ENCODE measurements around the gene UBA6. TPM values are rescaled to one million over a fixed set of nuclear protein-coding genes. Genes with fewer than 3 reads are reported as not detected.

The UBA6 gene
- polyA plus RNA-seq, 1 of the 3 experiments (the other 2 are of a cell fraction) = 51.0 TPM

DNA sequence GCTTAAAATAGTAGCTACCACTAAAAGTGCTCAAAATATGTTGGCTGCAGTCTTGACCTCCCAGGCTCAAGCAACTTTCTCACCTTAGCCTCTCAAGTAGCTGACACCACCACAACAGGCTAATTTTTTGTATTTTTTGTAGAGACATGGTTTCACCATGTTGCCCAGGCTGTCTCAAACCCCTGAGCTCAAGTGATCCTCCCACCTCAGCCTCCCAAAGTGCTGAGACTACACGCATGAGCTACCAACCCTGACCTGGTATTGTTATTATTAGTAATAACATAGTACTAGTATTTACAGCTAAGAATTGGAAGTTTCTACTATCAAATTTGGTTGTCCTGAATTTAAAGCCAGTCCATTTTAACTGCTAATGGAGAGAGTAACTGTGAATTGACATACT lies 124.4 kb downstream of the UBA6 start (continued):
- TF ChIP-seq, protein P1, sequence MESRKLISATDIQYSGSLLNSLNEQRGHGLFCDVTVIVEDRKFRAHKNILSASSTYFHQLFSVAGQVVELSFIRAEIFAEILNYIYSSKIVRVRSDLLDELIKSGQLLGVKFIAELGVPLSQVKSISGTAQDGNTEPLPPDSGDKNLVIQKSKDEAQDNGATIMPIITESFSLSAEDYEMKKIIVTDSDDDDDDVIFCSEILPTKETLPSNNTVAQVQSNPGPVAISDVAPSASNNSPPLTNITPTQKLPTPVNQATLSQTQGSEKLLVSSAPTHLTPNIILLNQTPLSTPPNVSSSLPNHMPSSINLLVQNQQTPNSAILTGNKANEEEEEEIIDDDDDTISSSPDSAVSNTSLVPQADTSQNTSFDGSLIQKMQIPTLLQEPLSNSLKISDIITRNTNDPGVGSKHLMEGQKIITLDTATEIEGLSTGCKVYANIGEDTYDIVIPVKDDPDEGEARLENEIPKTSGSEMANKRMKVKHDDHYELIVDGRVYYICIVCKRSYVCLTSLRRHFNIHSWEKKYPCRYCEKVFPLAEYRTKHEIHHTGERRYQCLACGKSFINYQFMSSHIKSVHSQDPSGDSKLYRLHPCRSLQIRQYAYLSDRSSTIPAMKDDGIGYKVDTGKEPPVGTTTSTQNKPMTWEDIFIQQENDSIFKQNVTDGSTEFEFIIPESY (IDR thresholded peaks at IDR 0.05; ENCODE audit: borderline replicate concordance, low read depth) = no peak
- no peak for TF ChIP-seq FOSL2 (IDR thresholded peaks at IDR 0.05; ENCODE audit: borderline replicate concordance, low read depth)
- TF ChIP-seq EP300 (IDR thresholded peaks at IDR 0.05; ENCODE audit: borderline replicate concordance in 1 of 2, low read depth in 1 of 2, low read length in 1 of 2) = no peak
- TF ChIP-seq RXRA (IDR thresholded peaks at IDR 0.05; ENCODE audit: borderline replicate concordance, low read depth) = no peak
- TF ChIP-seq GABPA (IDR thresholded peaks at IDR 0.05; ENCODE audit: low read depth) = no peak
- TF ChIP-seq RCOR1 (IDR thresholded peaks at IDR 0.05; ENCODE audit: low read length) = no peak

DNA sequence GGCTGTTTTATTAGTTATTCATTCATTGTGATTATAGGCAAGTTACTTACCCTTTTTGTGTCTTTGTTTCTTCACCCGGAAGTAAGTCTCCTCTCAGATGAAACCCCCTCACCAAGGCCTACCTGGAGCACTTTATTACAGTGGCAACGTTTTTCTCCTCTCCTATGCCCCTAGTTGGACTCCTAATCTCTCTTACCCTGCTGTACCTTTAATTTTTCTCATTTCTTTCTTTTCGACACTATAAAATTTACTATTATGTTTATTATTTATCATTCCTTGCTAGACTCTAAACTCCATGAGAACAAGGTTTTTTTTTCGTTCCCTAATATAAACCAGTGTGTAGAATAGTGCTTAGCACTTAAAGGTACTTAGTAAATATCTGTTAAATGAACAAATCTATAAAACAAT lies 124.9 kb downstream of the UBA6 start:
- H3K4me3 ChIP-seq (ENCODE audit: low read depth in 2 of 2, low read length in 1 of 2) = no peak overlapping the region

DNA sequence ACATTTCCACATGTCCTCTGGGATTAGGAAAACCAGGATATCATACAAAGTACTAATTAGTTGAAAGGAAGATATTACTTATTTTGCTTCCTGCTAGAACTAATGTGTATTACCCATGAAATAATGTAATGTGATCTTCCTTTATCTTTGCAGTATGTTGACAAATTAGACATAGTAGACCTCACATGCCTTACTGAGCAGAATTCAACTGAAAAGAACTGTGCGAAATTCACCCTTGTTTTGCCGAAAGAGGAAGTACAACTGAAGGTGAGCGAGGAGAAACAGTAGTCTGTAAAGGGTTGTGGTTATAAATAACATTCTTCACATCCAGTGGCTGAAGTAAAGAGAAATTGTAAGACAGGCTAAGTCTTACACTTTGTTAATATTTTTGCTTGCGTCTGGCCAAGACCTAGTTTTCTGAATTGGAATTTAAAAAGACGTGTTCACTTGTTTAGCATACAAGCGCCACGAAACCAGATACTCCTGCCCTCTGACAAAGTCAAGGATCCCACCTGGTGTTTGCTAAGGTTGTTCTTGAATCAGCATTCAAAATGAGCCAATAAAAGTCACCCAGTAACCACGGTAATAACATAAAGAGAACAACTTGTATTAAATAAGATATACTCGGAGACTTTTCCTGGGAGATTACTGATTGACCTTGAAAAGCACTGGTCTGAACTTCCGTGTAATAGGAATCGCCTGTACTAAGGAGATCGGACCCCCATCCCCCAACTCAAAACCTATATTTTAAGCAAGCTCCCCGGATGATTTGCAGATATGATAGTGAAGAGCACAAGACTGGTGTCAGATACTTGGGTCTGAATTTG lies 125.5 kb downstream of the UBA6 start:
- no peak overlapping the region for H3K4me3 ChIP-seq (ENCODE audit: low read depth in 2 of 2, low read length in 1 of 2)
- H2AFZ ChIP-seq (ENCODE audit: low read depth) = no peak overlapping the region
- no peaks in the 10 kb centered on the region for H3F3A ChIP-seq (replicated peaks; ENCODE audit: insufficient read depth)
- CTCF ChIA-PET = no interaction called here
- POLR2A ChIA-PET = no interaction called here
- H3K9ac ChIP-seq = no peak overlapping the region
- no peaks in the 10 kb centered on the region for H4K20me1 ChIP-seq (ENCODE audit: insufficient read depth)
- WGBS (ENCODE audit: low lambda C conversion rate) = 93% methylated on average over 13 of the region's 13 CpGs
- H3K4me2 ChIP-seq = no peak overlapping the region
- no peaks in the 10 kb centered on the region for H3K27me3 ChIP-seq (ENCODE audit: insufficient read depth)
- no peaks in the 10 kb centered on the region for H3K79me2 ChIP-seq (ENCODE audit: insufficient read depth)
- H3K9me2 ChIP-seq = no peaks in the 10 kb centered on the region
- no peaks in the 10 kb centered on the region for H3K36me3 ChIP-seq (replicated peaks in 1 of 2; ENCODE audit: control insufficient read depth in 1 of 2, insufficient read depth in 2 of 2, low read length in 1 of 2)
- H3K9me3 ChIP-seq = no peaks in the 10 kb centered on the region
- H3K27ac ChIP-seq (ENCODE audit: low read depth in 2 of 2, low read length in 1 of 2) = no peak overlapping the region
- H3K4me1 ChIP-seq (ENCODE audit: control insufficient read depth in 1 of 2, insufficient read depth in 2 of 2, low read depth in 1 of 2, low read length in 1 of 2) = no peaks in the 10 kb centered on the region
- DNase-seq = no peak
- TF ChIP-seq CTCF (IDR thresholded peaks at IDR 0.05) (no peak), NFIC (IDR thresholded peaks at IDR 0.05; ENCODE audit: borderline replicate concordance) (no peak), SIN3A (IDR thresholded peaks at IDR 0.05; ENCODE audit: borderline replicate concordance, low read depth, low read length) (no peak), SMC3 (IDR thresholded peaks at IDR 0.05; ENCODE audit: low read depth, low read length) (no peak), GATA2 (CRISPR knock-in tag; IDR thresholded peaks at IDR 0.05) (no peak), RAD21 (IDR thresholded peaks at IDR 0.05; ENCODE audit: low read length) (no peak), MEF2A (IDR thresholded peaks at IDR 0.05; ENCODE audit: borderline replicate concordance, low read depth) (no peak), RCOR1 (IDR thresholded peaks at IDR 0.05; ENCODE audit: low read length) (no peak), CHD2 (IDR thresholded peaks at IDR 0.05; ENCODE audit: low read length, partially characterized antibody) (no peak), TEAD4 (IDR thresholded peaks at IDR 0.05; ENCODE audit: borderline replicate concordance, insufficient read depth) (no peak), TCF12 (IDR thresholded peaks at IDR 0.05) (no peak), FOSL2 (IDR thresholded peaks at IDR 0.05; ENCODE audit: borderline replicate concordance, low read depth) (no peak), EP300 (IDR thresholded peaks at IDR 0.05; ENCODE audit: borderline replicate concordance in 1 of 2, low read depth in 1 of 2, low read length in 1 of 2) (no peak), EZH2phosphoT487 (IDR thresholded peaks at IDR 0.05; ENCODE audit: borderline replicate concordance, low read depth) (no peak), ELF1 (IDR thresholded peaks at IDR 0.05) (no peak), POLR2AphosphoS5 (IDR thresholded peaks at IDR 0.05; ENCODE audit: low read depth, low read length) (no peak)
- TF ChIP-seq, protein P2, sequence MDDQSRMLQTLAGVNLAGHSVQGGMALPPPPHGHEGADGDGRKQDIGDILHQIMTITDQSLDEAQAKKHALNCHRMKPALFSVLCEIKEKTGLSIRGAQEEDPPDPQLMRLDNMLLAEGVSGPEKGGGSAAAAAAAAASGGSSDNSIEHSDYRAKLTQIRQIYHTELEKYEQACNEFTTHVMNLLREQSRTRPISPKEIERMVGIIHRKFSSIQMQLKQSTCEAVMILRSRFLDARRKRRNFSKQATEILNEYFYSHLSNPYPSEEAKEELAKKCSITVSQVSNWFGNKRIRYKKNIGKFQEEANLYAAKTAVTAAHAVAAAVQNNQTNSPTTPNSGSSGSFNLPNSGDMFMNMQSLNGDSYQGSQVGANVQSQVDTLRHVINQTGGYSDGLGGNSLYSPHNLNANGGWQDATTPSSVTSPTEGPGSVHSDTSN (IDR thresholded peaks at IDR 0.05) = no peak

More for the DNA sequence above, 124.9 kb downstream of the UBA6 start:
- Histone ChIP-seq H3K4me2 (no peak overlapping the region), H3K9ac (no peak overlapping the region), H2AFZ (ENCODE audit: low read depth) (no peak overlapping the region), H3K4me1 (ENCODE audit: control insufficient read depth in 1 of 2, insufficient read depth in 2 of 2, low read depth in 1 of 2, low read length in 1 of 2) (no peaks in the 10 kb centered on the region), H3F3A (replicated peaks; ENCODE audit: insufficient read depth) (no peaks in the 10 kb centered on the region), H3K79me2 (ENCODE audit: insufficient read depth) (no peaks in the 10 kb centered on the region), H3K27me3 (ENCODE audit: insufficient read depth) (no peaks in the 10 kb centered on the region), H4K20me1 (ENCODE audit: insufficient read depth) (no peaks in the 10 kb centered on the region), H3K36me3 (replicated peaks in 1 of 2; ENCODE audit: control insufficient read depth in 1 of 2, insufficient read depth in 2 of 2, low read length in 1 of 2) (no peaks in the 10 kb centered on the region), H3K9me3 (no peaks in the 10 kb centered on the region), H3K27ac (ENCODE audit: low read depth in 2 of 2, low read length in 1 of 2) (no peak overlapping the region), H3K9me2 (no peaks in the 10 kb centered on the region)
- DNase-seq = no peak
- no peak for TF ChIP-seq RFX5 (IDR thresholded peaks at IDR 0.05; ENCODE audit: low read length)
- no peak for TF ChIP-seq ELF1 (IDR thresholded peaks at IDR 0.05)
- no peak for TF ChIP-seq SIN3A (IDR thresholded peaks at IDR 0.05; ENCODE audit: borderline replicate concordance, low read depth, low read length)
- no peak for TF ChIP-seq MEF2A (IDR thresholded peaks at IDR 0.05; ENCODE audit: borderline replicate concordance, low read depth)
- TF ChIP-seq GATA2 (CRISPR knock-in tag; IDR thresholded peaks at IDR 0.05) = no peak
- ChIA-PET CTCF (no interaction called here), POLR2A (no interaction called here)
- 56% methylated on average over 4 of the region's 4 CpGs for WGBS (ENCODE audit: low lambda C conversion rate)
